Omental fat pad (tissue), 4 donors: ENCODE data around the gene ANGPTL2. TPM values are rescaled to one million over a fixed set of nuclear protein-coding genes. Genes with fewer than 3 reads are reported as not detected.

Experiments used
- ATAC-seq: fragments of 150-250 bp; one replicate; pipeline ENCODE4 v1.9.1; 2016; ENCODE audit warnings: mild to moderate bottlenecking, moderate library complexity; ENCODE audit not compliant: low FRiP score
- DNase-seq: peaks from one replicate; pipeline ENCODE4 v3.0.0-alpha.2; 2019; ENCODE audit warnings: low spot score
- CTCF ChIP-seq, 3 donors: fragments of 450-650 bp; IDR thresholded peaks; one replicate each; pipeline ENCODE4 v1.5.1; 2016 to 2017; ENCODE audit warnings: antibody characterized with exemption in 3 of 3, mild to moderate bottlenecking in 3 of 3, moderate library complexity in 2 of 3
- total RNA-seq, 4 donors: library from RNA; depleted of rRNA; stranded (reverse); fragments of >200 nt; gene quantifications; one replicate each; pipeline ENCODE4 v1.1.0, GENCODE V29; 2016

ANGPTL2 gene
- total RNA-seq, 4 donors from 2014 or later, result 68.3 to 177 (median 112) TPM

DNA sequence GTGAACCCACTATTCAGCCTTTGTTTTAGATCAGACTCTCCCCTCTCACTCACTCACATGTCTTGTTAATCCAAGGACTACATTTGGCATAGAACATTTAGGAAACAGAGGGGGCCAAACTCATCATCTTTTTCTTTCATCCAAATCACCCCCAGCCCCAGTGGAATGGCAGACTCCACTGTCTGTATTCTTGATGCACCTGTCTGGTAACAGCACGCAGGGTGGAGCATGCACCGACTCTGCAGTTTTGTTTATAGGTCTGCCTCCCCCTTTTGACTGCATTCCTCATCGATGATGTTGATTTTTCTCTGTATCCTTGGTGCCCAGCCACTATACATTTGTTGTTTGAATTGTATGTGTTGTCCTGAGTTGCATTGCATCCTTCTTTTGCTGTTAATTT is 66.0 kb downstream of the ANGPTL2 start:
- DNase-seq (no peak), ATAC-seq (no peak)
- TF ChIP-seq CTCF (IDR thresholded peaks at IDR 0.05), result no peak

DNA sequence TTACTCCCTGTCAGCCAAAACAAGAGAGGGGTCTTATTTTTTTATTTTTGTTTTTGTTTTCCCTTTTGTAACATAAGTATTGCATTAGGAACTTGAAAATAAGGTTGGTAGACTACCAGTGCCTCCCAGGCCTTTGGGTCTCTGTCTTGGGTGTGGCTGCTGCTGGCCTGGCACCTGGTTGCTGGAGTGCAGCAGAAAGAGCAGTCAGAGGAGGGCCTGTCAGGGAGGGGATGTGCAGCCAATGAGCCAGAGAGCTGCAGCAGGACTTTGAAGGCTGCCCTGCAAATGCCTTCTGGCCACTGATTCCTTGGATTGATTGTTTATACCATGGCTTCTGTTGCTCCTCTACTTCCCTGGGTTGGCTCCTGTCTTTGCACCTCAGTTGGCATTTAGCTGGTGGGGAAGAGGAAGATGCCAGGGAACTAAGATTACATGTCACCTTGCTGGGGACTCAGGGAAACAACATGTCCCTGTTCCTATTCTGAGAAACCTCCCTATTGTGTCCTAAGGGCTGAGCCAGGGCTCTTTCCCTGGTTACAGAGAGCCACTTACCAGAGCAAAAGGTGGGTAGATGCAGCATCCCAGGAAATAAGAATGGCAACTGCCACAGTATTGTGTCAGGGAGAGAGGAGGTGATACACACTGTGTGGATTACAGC is 66.6 kb downstream of the ANGPTL2 start:
- no peak for DNase-seq

GRCh38 chr9:127053960-127054359 is 68.5 kb downstream of the ANGPTL2 start:
- ATAC-seq (no peak), DNase-seq (no peak)
- no peak for TF ChIP-seq CTCF (IDR thresholded peaks at IDR 0.05)

More for the DNA sequence above, 66.6 kb downstream of the ANGPTL2 start:
- no peak for ATAC-seq
- no peak for TF ChIP-seq CTCF (IDR thresholded peaks at IDR 0.05)

- no peak for TF ChIP-seq CTCF (IDR thresholded peaks at IDR 0.05)
- ATAC-seq, result no peak
- no peak for DNase-seq
These were observed 69.2 kb downstream of the ANGPTL2 start for GRCh38 chr9:127053057-127053821.

- TF ChIP-seq CTCF (IDR thresholded peaks at IDR 0.05), result no peak
- DNase-seq (no peak), ATAC-seq (no peak)
These were observed 70.4 kb downstream of the ANGPTL2 start for GRCh38 chr9:127051881-127052595.

GRCh38 chr9:127050591-127051001 is 71.8 kb downstream of the ANGPTL2 start:
- no peak for ATAC-seq
- TF ChIP-seq CTCF (IDR thresholded peaks at IDR 0.05), result no peak
- DNase-seq, result no peak
